NCI-H2107 (cell line): ENCODE measurements around the gene SORT1.

Experiments used
- DNase-seq: peaks from one replicate; lab custom pipeline; 2025; lab: John Stamatoyannopoulos, UW

Gene SORT1

GRCh38 chr1:109259674-109260557, 137.8 kb downstream of the SORT1 start:
- DNase-seq: no peak
